Skeletal muscle cell (primary cell): ENCODE data around the gene CNIH3.

Experiments used
- DNase-seq: peaks from one replicate; pipeline ENCODE4 v3.0.0-alpha.2; 2010; ENCODE audit warnings: low read depth
- H3K4me3 ChIP-seq: 2 replicates; pipeline ENCODE4 v1.5.1; 2011; ENCODE audit warnings: low read depth, mild to moderate bottlenecking, control low read depth, low read length, moderate library complexity

CNIH3 gene

DNA sequence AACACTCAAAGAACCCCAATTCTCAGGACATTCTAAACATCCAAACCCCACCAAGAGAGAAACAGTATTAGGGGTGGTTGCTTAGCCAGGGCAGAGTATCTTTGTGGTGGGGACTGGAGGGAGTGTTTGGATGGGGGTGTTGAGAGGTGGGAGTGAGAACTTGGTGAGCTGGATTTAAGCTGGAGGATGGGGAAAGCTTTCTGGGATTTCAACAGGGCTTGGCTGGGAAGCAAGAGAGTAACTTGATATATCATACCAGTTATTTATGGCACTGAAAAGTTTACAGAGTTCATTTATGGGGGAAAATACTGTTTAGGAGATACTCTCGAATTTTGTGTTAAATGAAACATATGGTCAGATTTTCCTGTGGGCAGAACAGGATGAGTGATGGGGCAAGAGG, 6.8 kb upstream of the CNIH3 start:
- no peak overlapping the region for H3K4me3 ChIP-seq
- DNase-seq, result no peak

- no peak overlapping the region for H3K4me3 ChIP-seq
- DNase-seq, result no peak
These were observed 3.9 kb upstream of the CNIH3 start for GRCh38 chr1:224612246-224612645.

DNA sequence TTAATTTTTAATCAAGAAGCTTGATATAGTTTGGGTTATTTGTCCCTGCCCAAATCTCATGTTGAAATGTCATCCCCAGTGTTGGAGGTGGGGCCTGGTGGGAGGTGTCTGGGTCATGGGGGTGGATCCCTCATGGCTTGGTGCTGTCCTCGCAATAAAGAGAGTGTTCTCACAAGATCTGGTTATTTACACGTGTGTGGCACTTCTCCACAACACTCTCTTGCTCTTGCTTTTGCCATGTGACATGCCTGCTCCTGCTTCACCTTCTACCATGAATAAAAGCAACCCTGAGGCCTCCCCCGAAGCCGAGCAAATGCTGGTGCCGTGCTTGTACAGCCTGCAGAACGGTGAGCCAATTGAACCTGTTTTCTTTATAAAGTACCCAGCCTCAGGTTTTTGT, 2.6 kb upstream of the CNIH3 start:
- no peak overlapping the region for H3K4me3 ChIP-seq

DNA sequence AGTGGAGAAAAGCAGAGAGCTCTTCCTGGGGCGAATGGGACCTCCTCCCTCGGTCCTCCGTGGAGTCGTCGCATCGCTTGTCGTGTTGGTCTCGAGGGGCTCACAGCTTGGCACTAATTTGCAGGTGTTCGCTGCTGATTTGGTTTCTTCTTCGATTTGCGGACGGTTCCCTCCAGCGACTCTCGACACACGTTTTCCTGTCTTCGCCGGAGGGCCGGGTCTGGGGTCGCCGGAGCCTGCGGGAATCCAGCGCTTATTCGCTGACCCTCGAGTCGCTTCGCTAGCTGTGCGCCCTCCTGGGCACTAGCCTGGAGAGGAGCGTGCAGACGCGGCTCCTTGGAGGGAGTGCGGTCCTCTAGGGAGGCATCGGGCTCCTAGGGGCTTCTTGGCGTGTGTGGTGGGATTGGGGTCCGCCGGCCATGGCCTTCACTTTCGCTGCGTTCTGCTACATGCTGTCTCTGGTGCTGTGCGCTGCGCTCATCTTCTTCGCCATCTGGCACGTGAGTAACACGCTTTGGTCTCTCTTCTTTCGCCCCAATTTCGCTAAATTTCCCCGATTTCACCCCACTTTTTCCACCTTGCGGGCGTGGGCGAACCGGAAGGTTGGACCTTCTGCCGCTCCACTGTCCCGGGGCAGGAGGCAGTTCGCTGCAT, 766 bp downstream of the CNIH3 start:
- peak overlapping the region; percentile 57 for H3K4me3 ChIP-seq
- no peak for DNase-seq

More for the DNA sequence above, 2.6 kb upstream of the CNIH3 start:
- no peak for DNase-seq

DNA sequence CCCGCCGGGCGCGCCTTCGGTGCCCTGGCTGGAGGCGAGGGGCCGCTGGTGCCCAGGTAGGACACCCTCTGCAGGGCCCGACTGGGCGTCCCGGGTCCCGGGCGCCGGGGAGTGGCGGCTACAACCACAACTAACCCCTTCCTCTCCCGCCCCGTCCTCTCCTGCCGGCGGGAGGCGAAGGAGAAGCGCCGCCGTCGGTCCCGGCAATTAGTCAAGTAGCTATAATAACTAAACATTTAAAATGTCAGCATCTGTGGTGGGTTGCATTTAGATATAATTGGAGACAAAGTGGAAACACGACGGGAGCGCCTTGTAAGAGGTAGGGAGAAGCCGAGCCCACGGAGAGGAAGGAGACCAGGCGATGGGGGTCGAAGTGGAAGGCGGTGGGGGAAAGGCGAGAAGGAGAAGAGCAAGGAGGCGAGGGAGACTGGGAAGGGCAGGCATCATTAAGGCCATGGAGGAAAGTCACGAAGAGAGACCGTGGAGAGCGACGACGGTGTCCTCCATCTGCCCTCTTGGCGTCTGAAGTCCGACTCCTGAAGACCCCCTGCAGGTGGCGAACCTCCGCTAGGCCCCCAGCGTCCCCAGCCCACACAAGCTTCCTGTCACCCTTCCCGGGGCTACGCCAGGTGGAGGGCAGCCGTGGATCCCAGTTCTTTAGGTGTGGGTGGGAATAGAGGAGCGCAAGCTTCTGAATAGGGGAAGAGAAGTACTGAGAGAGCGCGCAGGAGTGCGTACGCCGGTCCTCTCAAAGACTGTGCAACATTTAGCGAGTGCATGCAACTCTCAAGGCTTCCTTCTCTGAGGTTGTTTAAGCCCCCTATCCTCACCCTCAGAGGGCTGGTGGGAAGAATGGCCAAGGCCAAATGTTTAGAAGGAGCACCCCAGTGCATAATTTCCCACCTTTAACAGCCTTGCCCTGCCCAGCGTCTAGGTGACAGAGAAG, 1.6 kb downstream of the CNIH3 start:
- no peak for DNase-seq
- H3K4me3 ChIP-seq, result peak overlapping the region; percentile 57

DNA sequence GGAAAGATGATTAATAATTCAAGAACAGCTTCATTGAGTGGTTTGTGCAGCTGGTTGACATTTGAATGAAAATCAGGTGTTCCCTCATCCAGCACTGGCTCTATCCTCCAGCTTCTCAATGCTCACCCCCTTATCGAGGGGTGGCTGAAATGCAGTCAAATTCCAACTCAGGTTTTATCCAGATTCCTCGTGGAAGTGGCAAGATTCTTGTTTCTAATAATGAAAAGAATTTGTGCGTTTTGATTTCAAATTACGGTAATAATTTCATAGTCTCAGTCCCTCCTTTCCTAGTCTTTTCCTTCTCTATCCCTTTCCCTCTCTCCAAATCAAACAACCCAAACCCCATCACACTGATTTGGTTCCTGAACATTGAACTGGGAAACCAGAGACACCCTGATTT, 3.1 kb downstream of the CNIH3 start:
- H3K4me3 ChIP-seq, result no peak overlapping the region
- DNase-seq, result no peak

DNA sequence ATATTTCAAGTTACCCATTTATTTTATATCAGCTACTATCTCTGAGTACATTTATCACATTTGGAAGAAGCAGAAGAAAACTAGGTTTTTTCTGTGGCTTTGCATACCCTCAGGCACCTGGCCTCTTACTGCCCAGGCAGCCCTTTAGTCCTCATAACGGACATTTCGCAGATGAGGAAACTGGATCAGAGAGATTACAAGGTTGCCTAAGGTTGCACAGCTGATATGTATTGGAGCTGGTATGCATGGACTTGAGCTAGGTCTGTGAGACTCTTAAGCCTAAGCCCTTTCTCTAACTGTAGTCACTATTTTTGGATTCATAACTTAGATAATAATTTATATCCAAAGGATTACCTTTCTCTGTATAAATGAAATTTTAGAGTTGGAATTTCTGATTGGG, 4.0 kb downstream of the CNIH3 start:
- no peak overlapping the region for H3K4me3 ChIP-seq
- no peak for DNase-seq

GRCh38 chr1:224621813-224622682, 5.9 kb downstream of the CNIH3 start:
- H3K4me3 ChIP-seq, result no peak overlapping the region
- DNase-seq, result no peak

- no peak overlapping the region for H3K4me3 ChIP-seq
- DNase-seq, result no peak
These were observed 6.7 kb downstream of the CNIH3 start for GRCh38 chr1:224622831-224623230.

GRCh38 chr1:224623310-224623714, 7.2 kb downstream of the CNIH3 start:
- H3K4me3 ChIP-seq, result no peak overlapping the region
- no peak for DNase-seq

GRCh38 chr1:224623743-224624333, 7.7 kb downstream of the CNIH3 start:
- H3K4me3 ChIP-seq, result no peak overlapping the region
- peak; percentile 83 for DNase-seq

- H3K4me3 ChIP-seq, result no peak overlapping the region
- no peak for DNase-seq
These were observed 8.3 kb downstream of the CNIH3 start for GRCh38 chr1:224624432-224624831.

GRCh38 chr1:224626042-224626441, 9.9 kb downstream of the CNIH3 start:
- no peak overlapping the region for H3K4me3 ChIP-seq
- peak; percentile 67 for DNase-seq

GRCh38 chr1:224629965-224630364, 13.8 kb downstream of the CNIH3 start:
- DNase-seq, result no peak
- no peak overlapping the region for H3K4me3 ChIP-seq

GRCh38 chr1:224631462-224632115, 15.5 kb downstream of the CNIH3 start:
- DNase-seq, result no peak

GRCh38 chr1:224632381-224632871, 16.3 kb downstream of the CNIH3 start:
- H3K4me3 ChIP-seq, result no peak overlapping the region
- no peak for DNase-seq

More at GRCh38 chr1:224631462-224632115, 15.5 kb downstream of the CNIH3 start:
- no peak overlapping the region for H3K4me3 ChIP-seq

DNA sequence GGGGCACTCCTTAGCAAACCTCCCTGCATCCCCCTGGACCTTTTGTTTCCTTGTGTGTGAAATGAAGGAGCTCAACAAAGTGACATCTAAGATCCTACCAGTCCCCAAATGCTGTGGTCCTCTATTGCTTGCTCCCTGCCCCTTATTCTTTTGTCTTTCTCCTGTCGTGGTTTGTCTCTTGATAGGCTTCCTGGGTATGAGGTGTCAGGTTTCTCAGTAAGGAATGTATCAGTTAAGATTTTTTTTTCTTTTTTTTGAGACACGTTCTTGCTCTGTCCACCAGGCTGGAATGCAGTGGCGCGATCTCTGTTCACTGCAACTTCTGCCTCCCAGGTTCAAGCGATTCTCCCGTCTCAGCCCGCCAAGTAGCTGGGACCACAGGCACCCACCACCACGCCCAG, 16.8 kb downstream of the CNIH3 start:
- DNase-seq, result no peak
- no peak overlapping the region for H3K4me3 ChIP-seq

- DNase-seq, result no peak
- no peak overlapping the region for H3K4me3 ChIP-seq
These were observed 19.2 kb downstream of the CNIH3 start for GRCh38 chr1:224635356-224635755.

DNA sequence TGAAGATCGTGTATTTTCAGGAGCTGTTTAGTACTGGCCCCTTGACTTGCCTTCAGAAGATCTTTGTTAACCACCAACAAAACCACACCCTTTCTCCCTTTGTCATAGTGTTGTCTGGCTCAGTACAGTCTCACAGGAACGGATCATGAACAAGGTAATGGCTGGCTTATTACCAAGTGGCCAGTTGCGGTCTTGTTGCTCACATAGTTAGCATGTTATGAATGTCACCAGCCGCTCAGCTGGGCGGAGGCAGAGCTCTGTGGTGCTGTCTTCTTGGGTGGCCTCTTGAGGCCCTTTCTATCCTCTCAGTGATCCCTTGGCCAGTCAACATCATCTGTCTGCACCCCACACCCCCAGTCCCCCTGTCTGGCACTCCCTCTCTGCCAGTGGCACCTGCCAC, 21.4 kb downstream of the CNIH3 start:
- H3K4me3 ChIP-seq, result no peak overlapping the region
- peak; percentile 72 for DNase-seq
